ENCODE measurements around the gene SLC2A6.

Gene SLC2A6

GRCh38 chr9:133468777-133469421 lies 10.0 kb downstream of the SLC2A6 start:
- TF ChIP-seq CTCF (conservative IDR thresholded peaks at IDR 0.05; ENCODE audit: low read length) (no peak), EZH2phosphoT487 (IDR thresholded peaks at IDR 0.05; ENCODE audit: borderline replicate concordance) (no peak)
- Histone ChIP-seq H3K9me2 (replicated peaks; ENCODE audit: low read depth, low read length) (no peaks in the 10 kb centered on the region), H4K20me1 (ENCODE audit: insufficient read depth, low read length, poor library complexity, severe bottlenecking) (no peaks in the 10 kb centered on the region), H3F3A (ENCODE audit: low read depth) (no peaks in the 10 kb centered on the region; the same call in 1 of the 2 replicates), H3K4me1 (ENCODE audit: insufficient read depth, low read length, poor library complexity, severe bottlenecking) (peaks cover 17% of the 10 kb centered on the region), H3K9me3 (ENCODE audit: insufficient read depth, low read depth, low read length) (no peaks in the 10 kb centered on the region), H3K36me3 (ENCODE audit: insufficient read depth, low read length) (peaks cover 5% of the 10 kb centered on the region; the same call in 1 of the 2 replicates), H2AFZ (ENCODE audit: low read length) (no peak overlapping the region), H3K4me3 (ENCODE audit: low read length, poor library complexity, severe bottlenecking) (no peak overlapping the region), H3K27me3 (ENCODE audit: insufficient read depth, low read length, poor library complexity, severe bottlenecking) (no peaks in the 10 kb centered on the region), H3K9ac (ENCODE audit: low read depth, low read length, poor library complexity, severe bottlenecking) (no peak overlapping the region), H3K79me2 (ENCODE audit: insufficient read depth, low read length) (peaks cover 4% of the 10 kb centered on the region; the same call in 1 of the 2 replicates), H3K4me2 (ENCODE audit: low read depth, low read length, poor library complexity, severe bottlenecking) (no peak overlapping the region)

- Histone ChIP-seq H3K36me3 (ENCODE audit: insufficient read depth, low read length) (peaks cover 5% of the 10 kb centered on the region; the same call in 1 of the 2 replicates), H2AFZ (ENCODE audit: low read length) (no peak overlapping the region), H3K9ac (ENCODE audit: low read depth, low read length, poor library complexity, severe bottlenecking) (no peak overlapping the region), H3K4me3 (ENCODE audit: low read length, poor library complexity, severe bottlenecking) (no peak overlapping the region), H3K27me3 (ENCODE audit: insufficient read depth, low read length, poor library complexity, severe bottlenecking) (no peaks in the 10 kb centered on the region), H3K9me2 (replicated peaks; ENCODE audit: low read depth, low read length) (no peaks in the 10 kb centered on the region), H3K9me3 (ENCODE audit: insufficient read depth, low read depth, low read length) (no peaks in the 10 kb centered on the region), H3F3A (ENCODE audit: low read depth) (no peaks in the 10 kb centered on the region; the same call in 1 of the 2 replicates), H4K20me1 (ENCODE audit: insufficient read depth, low read length, poor library complexity, severe bottlenecking) (no peaks in the 10 kb centered on the region), H3K79me2 (ENCODE audit: insufficient read depth, low read length) (peaks cover 4% of the 10 kb centered on the region; the same call in 1 of the 2 replicates), H3K4me1 (ENCODE audit: insufficient read depth, low read length, poor library complexity, severe bottlenecking) (peaks cover 11% of the 10 kb centered on the region), H3K4me2 (ENCODE audit: low read depth, low read length, poor library complexity, severe bottlenecking) (no peak overlapping the region)
- no peak for TF ChIP-seq EZH2phosphoT487 (IDR thresholded peaks at IDR 0.05; ENCODE audit: borderline replicate concordance)
- TF ChIP-seq CTCF (conservative IDR thresholded peaks at IDR 0.05; ENCODE audit: low read length): no peak
Observed at GRCh38 chr9:133468374-133468773, 10.5 kb downstream of the SLC2A6 start.

- Histone ChIP-seq H3K9me3 (ENCODE audit: insufficient read depth, low read depth, low read length) (no peaks in the 10 kb centered on the region), H3K4me2 (ENCODE audit: low read depth, low read length, poor library complexity, severe bottlenecking) (no peak overlapping the region), H3K9ac (ENCODE audit: low read depth, low read length, poor library complexity, severe bottlenecking) (no peak overlapping the region), H3K79me2 (ENCODE audit: insufficient read depth, low read length) (peaks cover 9% of the 10 kb centered on the region; the same call in 1 of the 2 replicates), H4K20me1 (ENCODE audit: insufficient read depth, low read length, poor library complexity, severe bottlenecking) (peaks cover 10% of the 10 kb centered on the region), H3K4me1 (ENCODE audit: insufficient read depth, low read length, poor library complexity, severe bottlenecking) (peaks cover 6% of the 10 kb centered on the region), H3K9me2 (replicated peaks; ENCODE audit: low read depth, low read length) (no peaks in the 10 kb centered on the region), H3K4me3 (ENCODE audit: low read length, poor library complexity, severe bottlenecking) (no peak overlapping the region), H3K36me3 (ENCODE audit: insufficient read depth, low read length) (peaks cover 5% of the 10 kb centered on the region; the same call in 1 of the 2 replicates), H3K27me3 (ENCODE audit: insufficient read depth, low read length, poor library complexity, severe bottlenecking) (no peaks in the 10 kb centered on the region), H2AFZ (ENCODE audit: low read length) (no peak overlapping the region), H3F3A (ENCODE audit: low read depth) (no peaks in the 10 kb centered on the region; the same call in 1 of the 2 replicates)
- TF ChIP-seq EZH2phosphoT487 (IDR thresholded peaks at IDR 0.05; ENCODE audit: borderline replicate concordance) (no peak), CTCF (conservative IDR thresholded peaks at IDR 0.05; ENCODE audit: low read length) (no peak)
Observed at GRCh38 chr9:133467101-133467500, 11.8 kb downstream of the SLC2A6 start.
